Measurements from ENCODE around the gene CACNA1B.

CACNA1B gene

GRCh38 chr9:137891588-137892423 lies 14.2 kb downstream of the CACNA1B start:
- H3K4me3 ChIP-seq (ENCODE audit: low read depth in 1 of 2, low read length in 1 of 2), result no peak overlapping the region
- no peaks in the 10 kb centered on the region for H3K9me3 ChIP-seq
- H3K27ac ChIP-seq, result no peak overlapping the region
- no peaks in the 10 kb centered on the region for H3K27me3 ChIP-seq
- no peaks in the 10 kb centered on the region for H3K36me3 ChIP-seq
- TF ChIP-seq CTCF (IDR thresholded peaks at IDR 0.05), result no peak
- H3K4me1 ChIP-seq (ENCODE audit: control insufficient read depth in 1 of 2, insufficient read depth in 1 of 2, low read depth in 1 of 2, low read length in 1 of 2), result no peaks in the 10 kb centered on the region

GRCh38 chr9:137892424-137893191 lies 15.0 kb downstream of the CACNA1B start:
- no peaks in the 10 kb centered on the region for H3K9me3 ChIP-seq
- H3K27me3 ChIP-seq, result no peaks in the 10 kb centered on the region
- H3K4me1 ChIP-seq (ENCODE audit: control insufficient read depth in 1 of 2, insufficient read depth in 1 of 2, low read depth in 1 of 2, low read length in 1 of 2), result no peaks in the 10 kb centered on the region
- no peak overlapping the region for H3K27ac ChIP-seq
- TF ChIP-seq CTCF (IDR thresholded peaks at IDR 0.05), result no peak
- H3K4me3 ChIP-seq (ENCODE audit: low read depth in 1 of 2, low read length in 1 of 2), result no peak overlapping the region
- H3K36me3 ChIP-seq, result no peaks in the 10 kb centered on the region

GRCh38 chr9:137893670-137894069 lies 16.1 kb downstream of the CACNA1B start:
- H3K4me3 ChIP-seq (ENCODE audit: low read depth in 1 of 2, low read length in 1 of 2), result no peak overlapping the region
- H3K27me3 ChIP-seq, result no peaks in the 10 kb centered on the region
- no peak for TF ChIP-seq CTCF (IDR thresholded peaks at IDR 0.05)
- H3K9me3 ChIP-seq, result no peaks in the 10 kb centered on the region
- H3K36me3 ChIP-seq, result no peaks in the 10 kb centered on the region
- no peak overlapping the region for H3K27ac ChIP-seq
- H3K4me1 ChIP-seq (ENCODE audit: control insufficient read depth in 1 of 2, insufficient read depth in 1 of 2, low read depth in 1 of 2, low read length in 1 of 2), result no peaks in the 10 kb centered on the region

GRCh38 chr9:137899551-137900360 lies 22.2 kb downstream of the CACNA1B start:
- no peak for TF ChIP-seq CTCF (IDR thresholded peaks at IDR 0.05)
- no peaks in the 10 kb centered on the region for H3K36me3 ChIP-seq
- no peaks in the 10 kb centered on the region for H3K9me3 ChIP-seq
- H3K4me1 ChIP-seq (ENCODE audit: control insufficient read depth in 1 of 2, insufficient read depth in 1 of 2, low read depth in 1 of 2, low read length in 1 of 2), result no peaks in the 10 kb centered on the region
- H3K27ac ChIP-seq, result no peak overlapping the region
- no peaks in the 10 kb centered on the region for H3K27me3 ChIP-seq
- H3K4me3 ChIP-seq (ENCODE audit: low read depth in 1 of 2, low read length in 1 of 2), result no peak overlapping the region

GRCh38 chr9:137900584-137901310 lies 23.2 kb downstream of the CACNA1B start:
- Histone ChIP-seq H3K27ac (no peak overlapping the region), H3K27me3 (peaks cover 1% of the 10 kb centered on the region), H3K9me3 (no peaks in the 10 kb centered on the region), H3K4me1 (ENCODE audit: control insufficient read depth in 1 of 2, insufficient read depth in 1 of 2, low read depth in 1 of 2, low read length in 1 of 2) (no peaks in the 10 kb centered on the region), H3K4me3 (ENCODE audit: low read depth in 1 of 2, low read length in 1 of 2) (no peak overlapping the region), H3K36me3 (no peaks in the 10 kb centered on the region)
- TF ChIP-seq CTCF (IDR thresholded peaks at IDR 0.05), result no peak

Data from neutrophil (primary cell).